ENCODE data around the gene PCDHGA7. TPM values are rescaled to one million over a fixed set of nuclear protein-coding genes. Genes with fewer than 3 reads are reported as not detected.

Gene PCDHGA7
- polyA plus RNA-seq, 1 donor (not counting 4 experiments of a cell fraction or from before 2014, with no cell fraction given), result 0.13 TPM

DNA sequence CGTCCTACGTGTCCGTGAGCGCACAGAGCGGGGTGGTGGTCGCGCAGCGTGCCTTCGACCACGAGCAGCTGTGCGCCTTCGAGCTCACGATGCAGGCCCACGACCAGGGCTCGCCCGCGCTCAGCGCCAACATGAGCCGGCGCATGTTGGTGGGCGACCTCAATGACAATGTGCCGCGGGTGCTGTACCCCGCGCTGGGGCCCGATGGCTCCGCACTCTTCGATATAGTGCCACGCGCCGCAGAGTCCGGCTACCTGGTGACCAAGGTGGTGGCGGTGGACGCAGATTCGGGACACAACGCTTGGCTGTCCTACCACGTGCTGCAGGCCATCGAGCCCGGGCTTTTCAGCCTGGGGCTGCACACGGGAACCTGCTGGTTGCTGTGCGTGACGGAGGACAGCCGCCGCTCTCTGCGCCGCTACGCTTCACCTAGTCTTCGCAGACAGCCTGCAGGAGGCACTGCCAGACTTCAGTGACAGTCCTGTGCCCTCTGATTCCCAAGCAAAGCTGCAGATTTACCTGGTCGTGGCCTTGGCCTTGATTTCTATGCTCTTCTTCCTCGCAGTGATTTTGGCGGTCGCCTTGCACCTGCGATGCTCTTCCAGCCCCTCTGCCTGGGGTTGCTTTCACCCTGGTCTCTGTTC lies 45.4 kb downstream of the PCDHGA7 start:
- DNase-seq (ENCODE audit: low read depth, low spot score) (no peak), FAIRE-seq (no peak)
- H3K9ac ChIP-seq (ENCODE audit: control insufficient read depth, extremely low read depth, insufficient read depth, low read length), result no peak overlapping the region
- H2AFZ ChIP-seq (ENCODE audit: control insufficient read depth, low read length), result no peak overlapping the region
- dilution Hi-C loops (cut with MboI; ENCODE audit: extremely low pct_ligation_motif_present, low sequenced_read_pairs), result no loop called here
- TF ChIP-seq EZH2 (IDR thresholded peaks at IDR 0.05; ENCODE audit: low read length), result no peak
- TF ChIP-seq CTCF (optimal IDR thresholded peaks at IDR 0.05 in 1 of 3, IDR thresholded peaks at IDR 0.05 in 1 of 3, conservative IDR thresholded peaks at IDR 0.05 in 1 of 3; ENCODE audit: extremely low read depth in 1 of 3, insufficient read depth in 2 of 3, low read length in 3 of 3), result no peak
- H3K79me2 ChIP-seq (ENCODE audit: control insufficient read depth, insufficient read depth, low read length), result no peaks in the 10 kb centered on the region
- no peaks in the 10 kb centered on the region for H3K9me1 ChIP-seq (ENCODE audit: control insufficient read depth, extremely low read depth, insufficient read depth, low read length)
- no peak overlapping the region for H3K27ac ChIP-seq (ENCODE audit: control insufficient read depth, insufficient read depth, low read length)
- H3K4me1 ChIP-seq (ENCODE audit: control insufficient read depth, extremely low read depth, insufficient read depth, low read length), result no peaks in the 10 kb centered on the region
- H4K20me1 ChIP-seq (ENCODE audit: control insufficient read depth, extremely low read depth, insufficient read depth, low read length), result no peaks in the 10 kb centered on the region
- peaks cover 22% of the 10 kb centered on the region for H3K27me3 ChIP-seq (ENCODE audit: control insufficient read depth, extremely low read depth, insufficient read depth, low read length)
- H3K4me2 ChIP-seq (ENCODE audit: control insufficient read depth, extremely low read depth, insufficient read depth, low read depth, low read length), result no peak overlapping the region
- no peak overlapping the region for H3K4me3 ChIP-seq (ENCODE audit: control insufficient read depth in 2 of 3, extremely low read depth in 1 of 3, insufficient read depth in 2 of 3, low read depth in 1 of 3, low read length in 3 of 3)
- no peaks in the 10 kb centered on the region for H3K36me3 ChIP-seq (ENCODE audit: control insufficient read depth in 2 of 2, extremely low read depth in 1 of 2, insufficient read depth in 2 of 2, low read length in 2 of 2)
- H3K9me3 ChIP-seq (ENCODE audit: control insufficient read depth, low read depth, low read length), result peaks cover 31% of the 10 kb centered on the region

- peak; percentile 28 for DNase-seq (ENCODE audit: low read depth, low spot score)
These were observed 48.0 kb downstream of the PCDHGA7 start, which contains the start of gene PCDHGA12 for GRCh38 chr5:141430332-141431113. Gene PCDHGA12, plus strand, starts transcription at chr5:141430507. Its CDS starts 253 bp downstream, at chr5:141430760.

More at GRCh38 chr5:141430332-141431113, 48.0 kb downstream of the PCDHGA7 start, which contains the start of gene PCDHGA12:
- Histone ChIP-seq H3K27ac (ENCODE audit: control insufficient read depth, insufficient read depth, low read length) (no peak within 1 kb of the TSS), H4K20me1 (ENCODE audit: control insufficient read depth, extremely low read depth, insufficient read depth, low read length) (no peaks in the 10 kb centered on the region), H2AFZ (ENCODE audit: control insufficient read depth, low read length) (peak within 1 kb of the TSS; percentile 61), H3K27me3 (ENCODE audit: control insufficient read depth, extremely low read depth, insufficient read depth, low read length) (peaks cover 16% of the 10 kb centered on the region), H3K9ac (ENCODE audit: control insufficient read depth, extremely low read depth, insufficient read depth, low read length) (peak within 1 kb of the TSS; percentile 36), H3K36me3 (ENCODE audit: control insufficient read depth in 2 of 2, extremely low read depth in 1 of 2, insufficient read depth in 2 of 2, low read length in 2 of 2) (no peaks in the 10 kb centered on the region), H3K79me2 (ENCODE audit: control insufficient read depth, insufficient read depth, low read length) (no peaks in the 10 kb centered on the region), H3K4me3 (ENCODE audit: control insufficient read depth in 2 of 3, extremely low read depth in 1 of 3, insufficient read depth in 2 of 3, low read depth in 1 of 3, low read length in 3 of 3) (peak within 1 kb of the TSS; percentile 25 to 60 (median 47)), H3K4me1 (ENCODE audit: control insufficient read depth, extremely low read depth, insufficient read depth, low read length) (no peaks in the 10 kb centered on the region), H3K9me1 (ENCODE audit: control insufficient read depth, extremely low read depth, insufficient read depth, low read length) (no peaks in the 10 kb centered on the region), H3K9me3 (ENCODE audit: control insufficient read depth, low read depth, low read length) (peaks cover 26% of the 10 kb centered on the region), H3K4me2 (ENCODE audit: control insufficient read depth, extremely low read depth, insufficient read depth, low read depth, low read length) (peak within 1 kb of the TSS; percentile 80)
- peak; percentile 13 for FAIRE-seq
- TF ChIP-seq CTCF (optimal IDR thresholded peaks at IDR 0.05 in 1 of 3, IDR thresholded peaks at IDR 0.05 in 1 of 3, conservative IDR thresholded peaks at IDR 0.05 in 1 of 3; ENCODE audit: extremely low read depth in 1 of 3, insufficient read depth in 2 of 3, low read length in 3 of 3), result peak; percentile 58 to 78 (median 69)
- TF ChIP-seq EZH2 (IDR thresholded peaks at IDR 0.05; ENCODE audit: low read length), result no peak
- dilution Hi-C loops (cut with MboI; ENCODE audit: extremely low pct_ligation_motif_present, low sequenced_read_pairs), result no loop called here

All from keratinocyte (primary cell).